ENCODE measurements around the gene CNDP2.

DNA sequence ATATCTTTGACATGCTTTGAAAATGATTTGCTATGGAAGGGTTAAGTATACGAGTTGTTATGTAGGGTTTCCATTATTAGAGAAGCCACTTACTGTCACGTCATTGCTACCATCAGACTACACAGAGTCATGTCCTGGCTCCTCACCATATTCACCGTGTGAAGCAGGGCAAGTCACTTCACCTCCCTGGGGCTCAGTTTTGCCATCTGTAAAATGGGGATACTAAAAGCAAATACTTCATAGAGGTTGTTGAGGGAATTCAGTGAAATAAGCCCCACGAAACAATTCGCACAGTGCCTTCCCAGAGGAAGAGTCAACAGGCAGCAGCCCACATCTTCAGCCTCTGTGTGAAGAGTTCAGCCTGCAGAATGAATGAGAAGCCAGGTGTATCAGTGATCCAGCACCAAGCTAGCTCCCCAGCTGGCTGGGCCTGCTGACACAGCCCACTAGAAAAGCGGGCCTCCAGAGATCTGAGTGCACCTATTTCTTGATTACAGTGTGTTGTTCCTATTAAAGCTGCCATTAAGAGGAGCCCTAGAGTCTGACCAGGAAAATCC lies 42.4 kb upstream of the CNDP2 start:
- TF ChIP-seq FOXA1 (IDR thresholded peaks at IDR 0.05) (no peak), TARDBP (IDR thresholded peaks at IDR 0.05) (no peak), SP1 (IDR thresholded peaks at IDR 0.05) (no peak), HDGF (IDR thresholded peaks at IDR 0.05; ENCODE audit: borderline replicate concordance) (no peak), BHLHE40 (IDR thresholded peaks at IDR 0.05; ENCODE audit: borderline replicate concordance) (no peak), FOXK2 (IDR thresholded peaks at IDR 0.05) (no peak), LEF1 (IDR thresholded peaks at IDR 0.05; ENCODE audit: borderline replicate concordance) (no peak), NFRKB (IDR thresholded peaks at IDR 0.05) (no peak), SUZ12 (IDR thresholded peaks at IDR 0.05) (no peak), ARNT (IDR thresholded peaks at IDR 0.05) (no peak)
- TF ChIP-seq, protein P1, sequence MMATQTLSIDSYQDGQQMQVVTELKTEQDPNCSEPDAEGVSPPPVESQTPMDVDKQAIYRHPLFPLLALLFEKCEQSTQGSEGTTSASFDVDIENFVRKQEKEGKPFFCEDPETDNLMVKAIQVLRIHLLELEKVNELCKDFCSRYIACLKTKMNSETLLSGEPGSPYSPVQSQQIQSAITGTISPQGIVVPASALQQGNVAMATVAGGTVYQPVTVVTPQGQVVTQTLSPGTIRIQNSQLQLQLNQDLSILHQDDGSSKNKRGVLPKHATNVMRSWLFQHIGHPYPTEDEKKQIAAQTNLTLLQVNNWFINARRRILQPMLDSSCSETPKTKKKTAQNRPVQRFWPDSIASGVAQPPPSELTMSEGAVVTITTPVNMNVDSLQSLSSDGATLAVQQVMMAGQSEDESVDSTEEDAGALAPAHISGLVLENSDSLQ (IDR thresholded peaks at IDR 0.05), result no peak
